HepG2 (cell line): ENCODE results near the gene TBC1D4. TPM values are rescaled to one million over a fixed set of nuclear protein-coding genes. Genes with fewer than 3 reads are reported as not detected.

Experiments
- CEBPG ChIP-seq: IDR thresholded peaks from 2 replicates; pipeline ENCODE4 v1.6.1; 2016
- EP300 ChIP-seq, 3 experiments: sonication (generic) in 1 of 3; formaldehyde crosslinking in 1 of 3; IDR thresholded peaks; 2 replicates each; pipeline versions ENCODE4 v1.5.1 to v1.6.1; 2011 to 2020; ENCODE audit warnings: low read depth in 2 of 3, low read length in 2 of 3, borderline replicate concordance in 1 of 3, improper control_type of control experiment in 1 of 3, mild to moderate bottlenecking in 1 of 3, missing genetic modification reagents in 1 of 3, moderate library complexity in 1 of 3
- FOXA3 ChIP-seq: IDR thresholded peaks from 2 replicates; pipeline ENCODE4 v1.6.1; 2016; ENCODE audit warnings: missing genetic modification reagents, missing compliant biosample characterization
- GATAD2A ChIP-seq: IDR thresholded peaks from 2 replicates; pipeline ENCODE4 v1.6.1; 2016
- HDAC1 ChIP-seq: sonication (generic); formaldehyde crosslinking; IDR thresholded peaks from 2 replicates; pipeline ENCODE4 v1.5.1; 2020; ENCODE audit warnings: mild to moderate bottlenecking, missing genetic modification reagents
- HOXA7 ChIP-seq: sonication (generic); formaldehyde crosslinking; IDR thresholded peaks from 2 replicates; pipeline ENCODE4 v1.8.1; 2022; ENCODE audit warnings: mild to moderate bottlenecking, missing genetic modification reagents, moderate library complexity
- HOXA9 ChIP-seq: sonication (generic); formaldehyde crosslinking; IDR thresholded peaks from 2 replicates; pipeline ENCODE4 v1.8.1; 2022; ENCODE audit warnings: missing genetic modification reagents, mild to moderate bottlenecking, moderate library complexity, borderline replicate concordance
- MYNN ChIP-seq: sonication (generic); formaldehyde crosslinking; IDR thresholded peaks from 2 replicates; pipeline ENCODE4 v1.4.0; 2020; ENCODE audit warnings: mild to moderate bottlenecking, low read depth, missing genetic modification reagents
- NFE2 ChIP-seq: sonication (generic); formaldehyde crosslinking; IDR thresholded peaks from 2 replicates; pipeline ENCODE4 v1.4.0; 2020; ENCODE audit warnings: missing genetic modification reagents
- RORA ChIP-seq: sonication (generic); formaldehyde crosslinking; IDR thresholded peaks from 2 replicates; pipeline ENCODE4 v1.5.0; 2020; ENCODE audit warnings: mild to moderate bottlenecking, missing genetic modification reagents, moderate library complexity
- SALL1 ChIP-seq: sonication (generic); formaldehyde crosslinking; IDR thresholded peaks from 2 replicates; pipeline ENCODE4 v1.8.0; 2022; ENCODE audit warnings: mild to moderate bottlenecking, missing genetic modification reagents
- SOX13 ChIP-seq, 3 experiments: fragments of 450-650 bp in 1 of 3; sonication (generic) in 1 of 3; formaldehyde crosslinking in 1 of 3; IDR thresholded peaks in 2 of 3; conservative IDR thresholded peaks in 1 of 3; 2 replicates each; pipeline versions ENCODE4 v1.5.0 to v1.6.1; 2016 to 2020; ENCODE audit warnings: antibody characterized with exemption in 1 of 3, mild to moderate bottlenecking in 1 of 3, missing compliant biosample characterization in 1 of 3, missing genetic modification reagents in 1 of 3, moderate library complexity in 1 of 3
- SOX6 ChIP-seq, 2 experiments: fragments of 450-650 bp in 1 of 2; sonication (generic) in 1 of 2; formaldehyde crosslinking in 1 of 2; IDR thresholded peaks; 2 replicates each; pipeline versions ENCODE4 v1.4.0 to v1.6.1; 2017 to 2020; ENCODE audit warnings: antibody characterized with exemption in 1 of 2, mild to moderate bottlenecking in 1 of 2, missing genetic modification reagents in 1 of 2
- SP5 ChIP-seq: IDR thresholded peaks from 2 replicates; pipeline ENCODE4 v1.6.1; 2016; ENCODE audit warnings: low read depth, borderline replicate concordance
- ZBTB42 ChIP-seq: sonication (generic); formaldehyde crosslinking; IDR thresholded peaks from 2 replicates; pipeline ENCODE4 v1.5.0; 2020; ENCODE audit warnings: mild to moderate bottlenecking, missing genetic modification reagents
- ZBTB7A ChIP-seq: sonication (generic); formaldehyde crosslinking; IDR thresholded peaks from 2 replicates; pipeline ENCODE4 v1.8.0; 2022; ENCODE audit warnings: mild to moderate bottlenecking, missing genetic modification reagents
- ZFP36L2 ChIP-seq: sonication (generic); formaldehyde crosslinking; IDR thresholded peaks from 2 replicates; pipeline ENCODE4 v1.4.0; 2020; ENCODE audit warnings: missing genetic modification reagents
- ZFP82 ChIP-seq: sonication (generic); formaldehyde crosslinking; IDR thresholded peaks from 2 replicates; pipeline ENCODE4 v1.5.1; 2020; ENCODE audit warnings: mild to moderate bottlenecking, missing genetic modification reagents, borderline replicate concordance
- ZNF18 ChIP-seq: sonication (generic); formaldehyde crosslinking; IDR thresholded peaks from 2 replicates; pipeline ENCODE4 v1.8.0; 2022; ENCODE audit warnings: mild to moderate bottlenecking, missing genetic modification reagents; ENCODE audit not compliant: insufficient replicate concordance
- ZNF616 ChIP-seq: sonication (generic); formaldehyde crosslinking; IDR thresholded peaks from 2 replicates; pipeline ENCODE4 v1.5.0; 2020; ENCODE audit warnings: low read depth, mild to moderate bottlenecking, missing genetic modification reagents
- polyA plus RNA-seq, 8 experiments: library from polyadenylated mRNA; depleted of rRNA in 3 of 8; stranded (reverse) in 7 of 8; unstranded in 1 of 8; fragments of >200 nt; fragmentation: Illumina TruSeq in 4 of 8; extraction: Trizol in 4 of 8; gene quantifications; 2 replicates each; pipeline versions ENCODE4 v1.2.1 to v1.2.3, GENCODE V29; 2011 to 2016; ENCODE audit warnings: low read depth in 4 of 8, missing spikeins in 1 of 8, mixed read lengths in 1 of 8; ENCODE audit not compliant: insufficient read depth in 1 of 8
- total RNA-seq, 5 experiments: library from RNA; depleted of rRNA; stranded (reverse); fragments of >200 nt; fragmentation: Illumina TruSeq; extraction: Trizol; gene quantifications; 2 replicates each; pipeline ENCODE4 v1.2.3, GENCODE V29; 2016; ENCODE audit warnings: low read depth in 1 of 5

Gene TBC1D4
- total and polyA plus RNA-seq, 2 of the 13 experiments (the other 11 are each of a cell fraction or from before 2014, with no cell fraction given): 35.9 to 64.4 TPM

DNA sequence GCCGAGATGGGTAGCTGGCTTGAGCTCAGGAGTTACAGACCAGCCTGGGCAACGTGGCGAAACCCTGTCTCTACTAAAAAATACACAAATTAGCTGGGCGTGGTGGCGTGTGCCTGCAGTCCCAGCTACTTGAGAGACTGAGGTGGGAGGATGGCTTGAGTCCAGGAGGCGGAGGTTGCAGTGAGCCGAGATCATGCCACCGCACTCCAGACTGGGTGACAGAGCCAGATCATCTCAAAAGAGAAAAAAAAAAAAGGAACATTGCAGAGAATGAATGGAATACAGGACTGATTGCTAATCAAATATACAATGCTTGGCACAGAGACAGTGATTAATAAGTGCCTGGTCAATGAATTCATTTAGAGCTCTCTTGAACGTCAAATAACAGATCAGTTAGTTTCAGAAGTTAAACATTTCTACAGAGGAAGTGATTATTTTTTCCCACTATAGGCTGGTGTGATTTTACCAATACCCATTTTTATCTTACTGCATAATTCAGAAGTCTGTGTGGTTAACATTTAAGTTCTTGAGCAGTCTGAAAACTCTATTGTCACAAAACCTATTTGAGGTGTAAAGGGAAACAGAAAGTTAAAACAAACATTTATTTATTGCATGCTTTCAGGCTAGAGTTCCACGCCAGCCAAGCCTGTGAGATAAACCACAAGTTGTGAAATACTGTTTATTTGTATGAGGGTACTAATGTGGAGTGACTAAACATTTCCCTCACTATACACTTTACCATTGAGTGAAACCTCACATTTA is 7.7 kb upstream of the TBC1D4 start (continued):
- no peak for TF ChIP-seq RORA (CRISPR knock-in tag)
- no peak for TF ChIP-seq MYNN (CRISPR knock-in tag)
- no peak for TF ChIP-seq ZFP36L2 (CRISPR knock-in tag)
- TF ChIP-seq ZFP82 (CRISPR knock-in tag): no peak
- TF ChIP-seq SALL1: peak; percentile 34; the same call in 1 of the 2 replicates
- TF ChIP-seq HDAC1: 0 out of 2 replicates have a peak, but pooled peaks have one; percentile 21
- TF ChIP-seq CEBPG (CRISPR knock-in tag): peak; percentile 39; the same call in 1 of the 2 replicates
- no peak for TF ChIP-seq ZBTB7A
- TF ChIP-seq HOXA9: no peak
- no peak for TF ChIP-seq HOXA7 (CRISPR knock-in tag)
- TF ChIP-seq SOX6 (IDR thresholded peaks at IDR 0.05): no peak
- peak; percentile 31; the same call in 1 of the 2 replicates for TF ChIP-seq SOX6 (CRISPR knock-in tag; IDR thresholded peaks at IDR 0.05)
- TF ChIP-seq SOX13 (IDR thresholded peaks at IDR 0.05): no peak
- peak in 1 of 2 experiments; percentile 46; a peak in 1 of 4 replicates for TF ChIP-seq SOX13 (CRISPR knock-in tag; conservative IDR thresholded peaks at IDR 0.05 in 1 of 2, IDR thresholded peaks at IDR 0.05 in 1 of 2)
- TF ChIP-seq GATAD2A: peak; percentile 62
- no peak for TF ChIP-seq ZBTB42 (CRISPR knock-in tag)
- no peak for TF ChIP-seq SP5 (CRISPR knock-in tag)
- peak in 1 of 2 experiments; percentile 44; a peak in 2 of 4 replicates for TF ChIP-seq EP300 (IDR thresholded peaks at IDR 0.05; ENCODE audit: low read depth in 2 of 2, low read length in 2 of 2)
- TF ChIP-seq EP300 (CRISPR knock-in tag; IDR thresholded peaks at IDR 0.05; ENCODE audit: borderline replicate concordance): no peak
- TF ChIP-seq ZNF616 (CRISPR knock-in tag): no peak
- no peak for TF ChIP-seq ZNF18 (CRISPR knock-in tag)
- TF ChIP-seq NFE2 (CRISPR knock-in tag): no peak
- peak; percentile 24; the same call in 1 of the 2 replicates for TF ChIP-seq FOXA3 (CRISPR knock-in tag)
